Ishikawa (cell line): ENCODE measurements around the gene ASCC1.

ENCODE experiments used
- CEBPB ChIP-seq: IDR thresholded peaks from 2 replicates; pipeline ENCODE4 v1.6.1; 2012
- CREB1 ChIP-seq: IDR thresholded peaks from 2 replicates; pipeline ENCODE4 v1.6.1; 2012; ENCODE audit warnings: low read depth
- EP300 ChIP-seq: IDR thresholded peaks from 2 replicates; pipeline ENCODE4 v1.6.1; 2012; ENCODE audit warnings: borderline replicate concordance
- FOXM1 ChIP-seq: IDR thresholded peaks from 2 replicates; pipeline ENCODE4 v1.6.1; 2012; ENCODE audit warnings: low read depth, borderline replicate concordance
- NFIC ChIP-seq: IDR thresholded peaks from 2 replicates; pipeline ENCODE4 v1.6.1; 2012
- RAD21 ChIP-seq: IDR thresholded peaks from 2 replicates; pipeline ENCODE4 v1.6.1; 2012; ENCODE audit warnings: low read depth
- REST ChIP-seq: IDR thresholded peaks from 2 replicates; pipeline ENCODE4 v1.6.1; 2012; ENCODE audit warnings: low read depth, mild to moderate bottlenecking
- TAF1 ChIP-seq: IDR thresholded peaks from 2 replicates; pipeline ENCODE4 v1.6.1; 2012; ENCODE audit warnings: low read depth, mild to moderate bottlenecking
- TEAD4 ChIP-seq: IDR thresholded peaks from 2 replicates; pipeline ENCODE4 v1.6.1; 2012
- USF1 ChIP-seq: IDR thresholded peaks from 2 replicates; pipeline ENCODE4 v1.6.1; 2012
- TF ChIP-seq, protein P1 (sequence below): IDR thresholded peaks from 2 replicates; pipeline ENCODE4 v1.6.1; 2012

DNA sequence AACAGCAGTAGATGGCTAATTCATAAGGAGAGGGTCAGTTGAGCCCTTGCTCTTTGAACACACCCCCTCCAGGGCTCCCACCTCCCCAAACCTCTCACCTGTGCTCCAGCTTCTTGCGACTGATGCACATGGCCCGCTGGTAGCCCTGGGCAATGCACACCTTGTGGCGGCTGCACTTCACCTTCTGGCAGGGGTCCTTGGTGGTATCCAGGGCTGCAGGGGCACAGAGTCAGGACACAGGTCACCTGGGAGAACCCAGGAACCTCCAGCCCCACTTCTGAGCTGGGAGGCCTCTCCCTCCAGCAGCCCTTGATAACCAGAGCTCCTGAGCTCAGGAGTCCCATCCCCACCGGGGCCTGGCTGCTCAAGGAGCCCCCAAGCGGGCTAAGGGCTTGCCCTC lies 144.0 kb downstream of the ASCC1 start:
- TF ChIP-seq RAD21 (no peak), CREB1 (no peak), USF1 (no peak), EP300 (no peak), CEBPB (no peak), REST (no peak), TAF1 (no peak), TEAD4 (no peak), FOXM1 (no peak), NFIC (no peak)
- TF ChIP-seq, protein P1, sequence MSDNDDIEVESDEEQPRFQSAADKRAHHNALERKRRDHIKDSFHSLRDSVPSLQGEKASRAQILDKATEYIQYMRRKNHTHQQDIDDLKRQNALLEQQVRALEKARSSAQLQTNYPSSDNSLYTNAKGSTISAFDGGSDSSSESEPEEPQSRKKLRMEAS, result no peak
